Activated CD4-positive, alpha-beta T cell treated with anti-CD3 and anti-CD28 coated beads for 4 hours (primary cell): Measurements from ENCODE around the gene TTLL11.
"Not testable (repeated sequence)": the region's sequence is repeated elsewhere in the genome, so short reads cannot be mapped to it uniquely, and the experiment has no call there.

Source experiments
- DNase-seq, 2 donors: peaks; one replicate each; pipeline ENCODE4 v3.0.0-alpha.2; 2020

TTLL11 gene

DNA sequence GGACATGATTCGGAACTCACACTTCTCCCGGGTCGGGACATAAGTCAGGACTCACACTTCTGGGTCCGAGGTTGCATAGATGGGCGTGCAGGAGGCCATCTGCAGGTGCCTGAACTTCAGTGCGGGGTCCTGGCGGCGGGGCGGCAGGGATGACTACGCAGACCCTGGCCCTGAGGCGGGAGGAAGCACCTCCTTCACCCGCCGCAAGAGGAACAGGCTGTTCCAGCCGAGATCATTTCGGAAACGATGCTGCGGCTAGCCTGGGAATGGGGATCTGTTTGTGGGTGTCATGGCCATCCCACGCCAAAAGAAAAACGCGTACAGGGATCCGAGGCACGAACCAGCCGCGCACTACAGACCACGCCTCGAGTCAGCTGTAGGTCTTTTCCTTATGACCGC, 196.6 kb downstream of the TTLL11 start:
- DNase-seq: no peak

DNA sequence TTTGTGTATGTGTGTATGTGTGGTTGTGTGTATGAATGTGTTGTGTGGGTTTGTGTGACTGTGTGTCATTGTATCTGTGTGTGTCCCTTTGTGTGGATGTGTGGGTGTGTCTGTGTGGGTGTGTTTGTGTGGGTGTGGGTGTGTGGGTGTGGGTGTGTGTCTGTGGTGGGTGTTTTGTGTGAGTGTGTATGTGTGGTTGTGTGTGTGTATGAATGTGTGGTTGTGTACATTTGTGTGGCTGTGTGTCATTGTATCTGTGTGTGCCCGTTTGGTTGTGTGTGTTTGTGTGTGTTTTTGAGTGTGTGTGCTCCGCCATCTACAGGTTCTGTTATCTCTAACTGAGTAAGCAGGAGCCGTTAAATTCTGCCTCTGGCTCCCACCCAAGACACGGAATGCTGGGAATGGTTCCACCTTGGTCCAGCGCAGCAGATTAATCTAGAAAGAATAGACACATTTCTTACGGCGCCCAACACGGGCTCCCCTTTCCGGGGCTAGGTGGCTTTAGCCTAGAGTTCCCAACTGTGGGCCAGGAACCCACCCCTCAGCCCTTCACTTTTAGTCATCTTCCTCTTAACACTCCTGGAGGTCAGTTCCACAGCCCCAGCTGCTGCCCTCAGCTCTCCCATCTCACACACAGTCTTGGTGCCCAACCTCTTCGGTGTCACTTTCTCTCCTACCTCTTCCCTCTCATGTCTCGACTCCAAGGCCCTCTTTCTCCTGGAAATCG, 197.1 kb downstream of the TTLL11 start:
- DNase-seq: no peak

- DNase-seq: no peak
These were observed 197.8 kb downstream of the TTLL11 start for GRCh38 chr9:121895358-121895757.

- DNase-seq: not testable (repeated sequence)
These were observed 198.7 kb downstream of the TTLL11 start for GRCh38 chr9:121894380-121894779.

- DNase-seq: no peak
These were observed 199.3 kb downstream of the TTLL11 start for GRCh38 chr9:121893786-121894185.

DNA sequence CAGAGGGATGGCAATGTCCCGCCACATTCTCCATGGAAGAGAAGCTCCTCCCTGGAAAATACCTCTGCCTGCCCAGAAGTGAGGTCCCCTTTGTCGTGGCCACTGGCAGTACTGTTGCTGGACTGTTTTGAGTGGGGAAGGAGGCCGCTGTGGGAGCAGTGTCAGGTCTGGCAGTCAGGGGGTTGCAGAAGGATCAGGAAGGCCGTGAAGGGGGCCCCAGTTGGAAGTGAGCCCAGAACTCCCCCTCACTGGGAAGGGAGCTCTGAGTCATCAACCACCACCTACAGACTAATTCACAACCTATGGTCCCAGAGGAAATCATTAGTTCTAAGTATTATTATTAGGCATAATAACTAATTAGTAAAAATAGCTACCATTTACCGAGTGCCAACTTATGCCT, 200.4 kb downstream of the TTLL11 start:
- DNase-seq: no peak

DNA sequence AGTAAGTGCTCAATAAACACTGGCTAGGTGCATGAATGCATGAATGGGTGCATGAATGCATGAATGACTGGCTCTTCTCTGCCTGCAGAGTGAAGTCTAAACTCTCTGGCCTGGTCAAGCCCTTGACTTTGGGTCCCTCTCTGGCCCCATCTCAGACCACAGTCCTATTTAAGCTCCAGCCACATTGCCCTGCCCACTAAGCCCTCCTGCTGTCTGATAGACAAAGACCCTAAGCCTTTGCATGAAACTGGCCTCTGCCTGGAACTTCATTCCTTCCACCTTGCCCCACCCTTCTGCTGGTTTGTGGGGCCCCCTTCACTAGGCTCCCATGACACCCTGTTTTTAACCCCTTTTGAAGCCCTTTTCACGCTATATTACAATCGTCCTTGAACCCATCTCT, 202.4 kb downstream of the TTLL11 start:
- no peak for DNase-seq

GRCh38 chr9:121889990-121890563, 203.0 kb downstream of the TTLL11 start:
- no peak for DNase-seq

- no peak for DNase-seq
These were observed 204.7 kb downstream of the TTLL11 start for GRCh38 chr9:121888438-121888775.

GRCh38 chr9:121887553-121888437, 205.3 kb downstream of the TTLL11 start:
- no peak for DNase-seq

DNA sequence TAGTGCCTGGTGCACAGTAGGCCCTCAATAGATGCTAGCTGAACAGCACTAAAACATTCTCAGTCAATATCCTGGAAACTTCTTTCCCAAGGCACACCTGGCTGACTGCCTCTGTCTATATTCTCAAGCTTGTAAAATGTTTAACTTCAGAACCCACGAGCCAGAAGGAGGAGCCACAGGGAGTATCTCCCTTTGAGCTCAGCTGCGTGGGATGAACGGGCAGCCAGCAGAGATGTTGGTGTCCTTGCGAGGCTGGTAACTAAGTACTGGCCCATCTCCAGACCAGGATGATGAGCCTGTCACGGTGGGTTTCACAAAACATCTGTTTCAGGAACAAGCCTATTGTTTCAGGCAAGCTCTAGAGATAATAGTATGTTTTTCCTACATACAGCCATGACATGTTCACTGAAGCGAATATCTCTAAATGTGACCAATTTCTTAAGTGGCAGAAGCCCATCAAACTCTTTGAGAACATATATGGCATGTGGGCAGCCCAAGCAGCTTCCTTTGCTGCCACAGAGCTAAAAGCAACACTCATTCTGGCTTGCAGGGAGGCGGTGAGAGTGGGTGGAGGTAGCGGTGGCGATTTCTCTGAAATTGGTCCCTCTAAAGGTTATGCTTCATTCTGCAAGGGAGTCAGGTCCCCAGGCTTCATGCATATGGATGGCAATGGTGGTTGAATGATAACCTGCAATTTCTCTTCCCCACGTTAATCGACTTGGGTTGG, 206.2 kb downstream of the TTLL11 start:
- DNase-seq: no peak

- no peak for DNase-seq
These were observed 207.7 kb downstream of the TTLL11 start for GRCh38 chr9:121885345-121885901.

GRCh38 chr9:121884057-121884541, 209.0 kb downstream of the TTLL11 start:
- no peak for DNase-seq

GRCh38 chr9:121883281-121884056, 209.6 kb downstream of the TTLL11 start:
- no peak for DNase-seq

- no peak for DNase-seq
These were observed 211.1 kb downstream of the TTLL11 start for GRCh38 chr9:121881920-121882500.

GRCh38 chr9:121880343-121880898, 212.7 kb downstream of the TTLL11 start:
- no peak for DNase-seq

- DNase-seq: no peak
These were observed 214.8 kb downstream of the TTLL11 start for GRCh38 chr9:121878271-121878822.

DNA sequence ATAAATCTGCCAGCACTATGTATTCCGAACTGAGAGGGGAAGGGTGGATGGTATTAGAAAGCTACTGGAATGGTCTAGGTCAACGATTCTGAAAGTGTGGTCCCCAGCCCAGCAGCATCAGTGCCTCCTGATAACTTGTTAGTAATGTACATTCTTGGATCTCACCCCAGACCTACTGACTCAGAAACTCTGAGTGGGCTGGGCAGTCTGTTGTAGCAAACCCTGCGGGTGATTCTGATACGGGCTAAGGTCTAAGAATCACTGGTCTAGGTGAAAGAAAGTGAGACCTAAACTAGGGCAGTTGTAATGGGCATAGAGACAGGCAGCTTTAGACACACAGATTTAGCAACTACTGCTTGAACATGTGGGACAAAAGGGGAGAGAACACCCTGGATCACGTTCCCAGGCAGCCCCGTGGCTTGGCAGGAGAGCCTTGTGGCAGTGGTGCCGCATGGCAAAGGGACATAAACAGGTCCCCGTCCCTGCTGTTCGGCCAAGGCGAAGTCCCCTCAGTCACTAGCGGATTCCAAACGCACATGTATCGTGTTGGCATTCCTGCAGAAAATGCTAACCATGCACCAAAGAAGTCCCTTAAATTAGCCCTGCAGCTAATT, 216.3 kb downstream of the TTLL11 start:
- no peak for DNase-seq

- DNase-seq: no peak
These were observed 216.9 kb downstream of the TTLL11 start for GRCh38 chr9:121876255-121876654.

DNA sequence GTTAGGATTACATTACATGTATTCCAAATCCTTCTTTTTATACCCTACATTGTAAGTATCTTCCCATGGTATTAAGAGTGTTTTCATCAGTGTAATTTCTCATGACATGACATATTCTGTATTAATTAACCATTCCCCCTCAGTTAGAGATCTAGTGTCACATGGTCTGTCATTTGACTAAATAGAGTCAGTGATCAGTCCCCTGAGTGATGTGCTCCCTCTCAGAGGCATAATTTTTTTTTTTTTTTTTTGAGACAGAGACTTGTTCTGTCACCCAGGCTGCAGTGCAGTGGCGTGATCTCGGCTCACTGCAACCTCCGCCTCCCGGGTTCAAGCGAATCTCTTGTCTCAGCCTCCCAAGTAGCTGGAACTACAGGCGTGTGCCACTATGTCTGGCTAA, 218.6 kb downstream of the TTLL11 start:
- DNase-seq: no peak
